K562 (cell line): ENCODE measurements around the gene MED31. TPM values are rescaled to one million over a fixed set of nuclear protein-coding genes. Genes with fewer than 3 reads are reported as not detected.
A peak's percentile ranks its signal among the peaks of the same experiment; 100 is the strongest.

Experiments used
- ATF1 ChIP-seq, 2 experiments: fragments of 450-650 bp in 1 of 2; IDR thresholded peaks; 2 replicates each; pipeline ENCODE4 v1.6.1; 2016; ENCODE audit warnings: missing compliant biosample characterization in 1 of 2, missing genetic modification characterization in 1 of 2
- C11orf30 ChIP-seq: fragments of 450-650 bp; IDR thresholded peaks from 2 replicates; pipeline ENCODE4 v1.6.1; 2016; ENCODE audit warnings: low read depth, mild to moderate bottlenecking
- FOXK2 ChIP-seq, 2 experiments: fragments of 450-650 bp; IDR thresholded peaks in 1 of 2; conservative IDR thresholded peaks in 1 of 2; 2 replicates each; pipeline ENCODE4 v1.6.1; 2016; ENCODE audit warnings: low read depth in 2 of 2, mild to moderate bottlenecking in 1 of 2
- HDAC6 ChIP-seq: IDR thresholded peaks from 2 replicates; pipeline ENCODE4 v1.6.1; 2012; ENCODE audit warnings: low read depth, mild to moderate bottlenecking, control low read depth, inconsistent platforms, low read length, moderate library complexity
- HLTF ChIP-seq: fragments of 450-650 bp; IDR thresholded peaks from 2 replicates; pipeline ENCODE4 v1.6.1; 2016
- MAFK ChIP-seq: IDR thresholded peaks from 2 replicates; pipeline ENCODE4 v1.6.1; 2011; ENCODE audit warnings: low read length, improper control_type of control experiment
- MBD2 ChIP-seq: sonication (generic); IDR thresholded peaks from 2 replicates; pipeline ENCODE4 v1.6.1; 2016; ENCODE audit warnings: low read depth, borderline replicate concordance
- NCOA6 ChIP-seq: fragments of 450-650 bp; IDR thresholded peaks from 2 replicates; pipeline ENCODE4 v1.6.1; 2017; ENCODE audit warnings: mild to moderate bottlenecking
- PHB ChIP-seq: fragments of 250-450 bp; sonication (Bioruptor Pico); IDR thresholded peaks from 2 replicates; pipeline ENCODE4 v1.5.0; 2021
- PHTF2 ChIP-seq: fragments of 250-450 bp; sonication (Bioruptor Pico); IDR thresholded peaks from 2 replicates; pipeline ENCODE4 v1.5.0; 2021; ENCODE audit warnings: mild to moderate bottlenecking
- POLR2B ChIP-seq: fragments of 450-650 bp; IDR thresholded peaks from 2 replicates; pipeline ENCODE4 v1.6.1; 2018; ENCODE audit warnings: low read depth; ENCODE audit not compliant: partially characterized antibody
- POLR3G ChIP-seq: IDR thresholded peaks from 2 replicates; pipeline ENCODE4 v1.6.1; 2011; ENCODE audit not compliant: insufficient read length, insufficient replicate concordance; ENCODE audit errors: extremely low read depth
- PRPF4 ChIP-seq: fragments of 200-400 bp; formaldehyde crosslinking; IDR thresholded peaks from one replicate; pipeline ENCODE4 v1.6.1; 2017; ENCODE audit warnings: low read length, low read depth, mild to moderate bottlenecking; ENCODE audit not compliant: insufficient read depth, poor library complexity, severe bottlenecking
- RBM39 ChIP-seq: fragments of 200-400 bp; formaldehyde crosslinking; optimal IDR thresholded peaks from 2 replicates; pipeline ENCODE3; 2018; ENCODE audit warnings: low read depth, low read length
- SRSF1 ChIP-seq: fragments of 200-400 bp; formaldehyde crosslinking; IDR thresholded peaks from 2 replicates; pipeline ENCODE4 v1.6.1; 2017; ENCODE audit warnings: mild to moderate bottlenecking, low read depth, low read length, moderate library complexity
- XRCC5 ChIP-seq: fragments of 200-400 bp; formaldehyde crosslinking; IDR thresholded peaks from 2 replicates; pipeline ENCODE4 v1.6.1; 2017; ENCODE audit warnings: low read depth, mild to moderate bottlenecking, low read length
- ZFPM2 ChIP-seq: fragments of 250-450 bp; sonication (Bioruptor Pico); IDR thresholded peaks from 2 replicates; pipeline ENCODE4 v1.5.1; 2022; ENCODE audit warnings: mild to moderate bottlenecking
- ZNF347 ChIP-seq: fragments of 450-650 bp; formaldehyde crosslinking; IDR thresholded peaks from 2 replicates; pipeline ENCODE4 v1.4.0; 2020; ENCODE audit warnings: low read depth, mild to moderate bottlenecking, moderate library complexity
- polyA plus RNA-seq, 8 experiments: library from polyadenylated mRNA; depleted of rRNA in 4 of 8; stranded (reverse) in 5 of 8; unstranded in 3 of 8; fragments of >200 nt; fragmentation: Nextera tagmentation in 2 of 8; fragmentation: Illumina TruSeq in 1 of 8; extraction: Ambion mirVana in 2 of 8; extraction: Trizol in 1 of 8; gene quantifications; 2 replicates each; pipeline versions ENCODE4 v1.2.1 to v1.2.3, GENCODE V29; 2011 to 2014; ENCODE audit warnings: inconsistent platforms in 1 of 8, missing spikeins in 1 of 8
- total RNA-seq, 7 experiments: library from RNA; depleted of rRNA in 6 of 7; stranded (reverse); fragments of >200 nt in 6 of 7; fragmentation: Illumina TruSeq in 2 of 7; extraction: Trizol in 2 of 7; gene quantifications; 2 replicates each; pipeline versions ENCODE4 v1.2.1 to v1.2.3, GENCODE V29; 2011 to 2021; ENCODE audit warnings: low replicate concordance in 1 of 7
- TF ChIP-seq, protein P1 (sequence below): fragments of 450-650 bp; conservative IDR thresholded peaks from 2 replicates; pipeline ENCODE4 v1.6.1; 2016; ENCODE audit warnings: missing genetic modification characterization, low read depth, mild to moderate bottlenecking, control low read depth, missing compliant biosample characterization
- TF ChIP-seq, protein P2 (sequence below): fragments of 250-450 bp; sonication (Bioruptor Pico); IDR thresholded peaks from 2 replicates; pipeline ENCODE4 v1.8.0; 2021; ENCODE audit warnings: mild to moderate bottlenecking, moderate library complexity
- TF ChIP-seq, protein P3 (sequence below): sonication (generic); formaldehyde crosslinking; IDR thresholded peaks from 2 replicates; pipeline ENCODE4 v1.8.0; 2022; ENCODE audit warnings: mild to moderate bottlenecking, missing genetic modification reagents
- TF ChIP-seq, protein P4 (sequence below): fragments of 250-450 bp; sonication (Bioruptor Pico); IDR thresholded peaks from 2 replicates; pipeline ENCODE4 v1.4.0; 2020; ENCODE audit warnings: mild to moderate bottlenecking

Gene MED31
- total and polyA plus RNA-seq, 9 of the 15 experiments (the other 6 are each of a cell fraction or from before 2014, with no cell fraction given): 6.4 to 39.9 (median 14.6) TPM

DNA sequence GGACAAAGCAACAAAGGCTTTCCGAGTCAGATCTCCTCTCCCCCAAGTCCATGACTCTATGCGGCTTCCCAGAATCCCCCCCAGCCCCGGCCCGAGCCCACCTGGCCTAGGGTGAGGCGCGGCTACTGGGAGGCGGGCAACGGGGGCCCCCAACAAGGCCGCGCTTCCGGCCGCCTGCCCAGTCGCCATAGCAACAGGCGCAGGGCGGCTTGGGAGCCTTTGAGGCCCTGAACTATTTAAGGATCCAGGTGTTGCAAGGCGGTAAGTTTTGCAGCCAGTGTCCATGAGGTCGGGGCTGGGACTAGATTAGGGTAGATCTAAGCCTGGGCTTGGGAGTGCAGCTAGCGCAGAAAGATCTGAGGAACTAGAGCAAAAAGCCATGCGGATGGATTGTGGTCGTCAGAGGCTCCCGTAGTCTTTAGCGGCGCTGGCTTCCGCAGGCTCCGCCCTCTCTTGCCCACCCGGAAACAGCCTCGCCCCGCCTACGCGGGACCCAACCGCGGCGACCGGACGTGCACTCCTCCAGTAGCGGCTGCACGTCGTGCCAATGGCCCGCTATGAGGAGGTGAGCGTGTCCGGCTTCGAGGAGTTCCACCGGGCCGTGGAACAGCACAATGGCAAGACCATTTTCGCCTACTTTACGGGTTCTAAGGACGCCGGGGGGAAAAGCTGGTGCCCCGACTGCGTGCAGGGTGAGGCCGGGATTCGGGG lies 10.7 kb downstream of the MED31 start, which contains the start of the genes KIAA0753 and TXNDC17 (continued):
- TF ChIP-seq HDAC6: no peak
- TF ChIP-seq, protein P1, sequence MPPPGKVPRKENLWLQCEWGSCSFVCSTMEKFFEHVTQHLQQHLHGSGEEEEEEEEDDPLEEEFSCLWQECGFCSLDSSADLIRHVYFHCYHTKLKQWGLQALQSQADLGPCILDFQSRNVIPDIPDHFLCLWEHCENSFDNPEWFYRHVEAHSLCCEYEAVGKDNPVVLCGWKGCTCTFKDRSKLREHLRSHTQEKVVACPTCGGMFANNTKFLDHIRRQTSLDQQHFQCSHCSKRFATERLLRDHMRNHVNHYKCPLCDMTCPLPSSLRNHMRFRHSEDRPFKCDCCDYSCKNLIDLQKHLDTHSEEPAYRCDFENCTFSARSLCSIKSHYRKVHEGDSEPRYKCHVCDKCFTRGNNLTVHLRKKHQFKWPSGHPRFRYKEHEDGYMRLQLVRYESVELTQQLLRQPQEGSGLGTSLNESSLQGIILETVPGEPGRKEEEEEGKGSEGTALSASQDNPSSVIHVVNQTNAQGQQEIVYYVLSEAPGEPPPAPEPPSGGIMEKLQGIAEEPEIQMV (tag): no peak
- no peak for TF ChIP-seq HLTF
- 0 out of 4 replicates have a peak, but pooled peaks of 1 of the 2 experiments have one; percentile 21 for TF ChIP-seq FOXK2 (conservative IDR thresholded peaks at IDR 0.05 in 1 of 2, IDR thresholded peaks at IDR 0.05 in 1 of 2; ENCODE audit: low read depth in 2 of 2)
- no peak for TF ChIP-seq POLR3G
- TF ChIP-seq SRSF1: no peak
- TF ChIP-seq RBM39: no peak
- peak; percentile 83 for TF ChIP-seq POLR2B
- no peak for TF ChIP-seq ZNF347 (CRISPR knock-in tag)
- TF ChIP-seq, protein P2, sequence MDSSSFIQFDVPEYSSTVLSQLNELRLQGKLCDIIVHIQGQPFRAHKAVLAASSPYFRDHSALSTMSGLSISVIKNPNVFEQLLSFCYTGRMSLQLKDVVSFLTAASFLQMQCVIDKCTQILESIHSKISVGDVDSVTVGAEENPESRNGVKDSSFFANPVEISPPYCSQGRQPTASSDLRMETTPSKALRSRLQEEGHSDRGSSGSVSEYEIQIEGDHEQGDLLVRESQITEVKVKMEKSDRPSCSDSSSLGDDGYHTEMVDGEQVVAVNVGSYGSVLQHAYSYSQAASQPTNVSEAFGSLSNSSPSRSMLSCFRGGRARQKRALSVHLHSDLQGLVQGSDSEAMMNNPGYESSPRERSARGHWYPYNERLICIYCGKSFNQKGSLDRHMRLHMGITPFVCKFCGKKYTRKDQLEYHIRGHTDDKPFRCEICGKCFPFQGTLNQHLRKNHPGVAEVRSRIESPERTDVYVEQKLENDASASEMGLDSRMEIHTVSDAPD (CRISPR knock-in tag): no peak
- TF ChIP-seq PHTF2 (CRISPR knock-in tag): no peak
- TF ChIP-seq C11orf30: peak; percentile 57; the same call in 1 of the 2 replicates
- peak; percentile 40; the same call in 1 of the 2 replicates for TF ChIP-seq MBD2
- TF ChIP-seq, protein P3, sequence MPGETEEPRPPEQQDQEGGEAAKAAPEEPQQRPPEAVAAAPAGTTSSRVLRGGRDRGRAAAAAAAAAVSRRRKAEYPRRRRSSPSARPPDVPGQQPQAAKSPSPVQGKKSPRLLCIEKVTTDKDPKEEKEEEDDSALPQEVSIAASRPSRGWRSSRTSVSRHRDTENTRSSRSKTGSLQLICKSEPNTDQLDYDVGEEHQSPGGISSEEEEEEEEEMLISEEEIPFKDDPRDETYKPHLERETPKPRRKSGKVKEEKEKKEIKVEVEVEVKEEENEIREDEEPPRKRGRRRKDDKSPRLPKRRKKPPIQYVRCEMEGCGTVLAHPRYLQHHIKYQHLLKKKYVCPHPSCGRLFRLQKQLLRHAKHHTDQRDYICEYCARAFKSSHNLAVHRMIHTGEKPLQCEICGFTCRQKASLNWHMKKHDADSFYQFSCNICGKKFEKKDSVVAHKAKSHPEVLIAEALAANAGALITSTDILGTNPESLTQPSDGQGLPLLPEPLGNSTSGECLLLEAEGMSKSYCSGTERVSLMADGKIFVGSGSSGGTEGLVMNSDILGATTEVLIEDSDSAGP (CRISPR knock-in tag): 0 out of 2 replicates have a peak, but pooled peaks have one; percentile 66
- no peak for TF ChIP-seq PHB (CRISPR knock-in tag)
- no peak for TF ChIP-seq ZFPM2
- TF ChIP-seq MAFK: no peak
- TF ChIP-seq, protein P4, sequence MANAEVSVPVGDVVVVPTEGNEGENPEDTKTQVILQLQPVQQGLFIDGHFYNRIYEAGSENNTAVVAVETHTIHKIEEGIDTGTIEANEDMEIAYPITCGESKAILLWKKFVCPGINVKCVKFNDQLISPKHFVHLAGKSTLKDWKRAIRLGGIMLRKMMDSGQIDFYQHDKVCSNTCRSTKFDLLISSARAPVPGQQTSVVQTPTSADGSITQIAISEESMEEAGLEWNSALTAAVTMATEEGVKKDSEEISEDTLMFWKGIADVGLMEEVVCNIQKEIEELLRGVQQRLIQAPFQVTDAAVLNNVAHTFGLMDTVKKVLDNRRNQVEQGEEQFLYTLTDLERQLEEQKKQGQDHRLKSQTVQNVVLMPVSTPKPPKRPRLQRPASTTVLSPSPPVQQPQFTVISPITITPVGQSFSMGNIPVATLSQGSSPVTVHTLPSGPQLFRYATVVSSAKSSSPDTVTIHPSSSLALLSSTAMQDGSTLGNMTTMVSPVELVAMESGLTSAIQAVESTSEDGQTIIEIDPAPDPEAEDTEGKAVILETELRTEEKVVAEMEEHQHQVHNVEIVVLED: peak; percentile 50
- TF ChIP-seq XRCC5: no peak
- peak; percentile 30 for TF ChIP-seq PRPF4
- TF ChIP-seq NCOA6: no peak; the same call in 1 of the 2 replicates
- no peak for TF ChIP-seq ATF1 (CRISPR knock-in tag; IDR thresholded peaks at IDR 0.05)
- TF ChIP-seq ATF1 (tag; IDR thresholded peaks at IDR 0.05): peak; percentile 57
